Endothelial cell of umbilical vein (primary cell): ENCODE data around the gene PNRC1. TPM values are rescaled to one million over a fixed set of nuclear protein-coding genes. Genes with fewer than 3 reads are reported as not detected.

Source experiments
- BruUV-seq: library from RNA; stranded (reverse); fragments of 400-500 nt; replicated peaks from 2 replicates; lab custom pipeline; 2021; lab: Mats Ljungman, UMichigan
- CTCF ChIA-PET: fragments of 300-600, 350-600 bp; sonication (Branson Sonifier 250); formaldehyde crosslinking; loops from one replicate; lab custom pipeline; 2021; ENCODE audit warnings: antibody characterized with exemption, inconsistent platforms; lab: Charles Lee
- POLR2A ChIA-PET: fragments of 300-600, 350-600 bp; sonication (Branson Sonifier 250); formaldehyde crosslinking; loops from one replicate; lab custom pipeline; 2021; ENCODE audit warnings: antibody characterized with exemption, inconsistent platforms; lab: Charles Lee
- DNase-seq: peaks from one replicate; pipeline ENCODE4 v3.0.0-alpha.2; 2011; ENCODE audit warnings: low read depth, low spot score
- FAIRE-seq: peaks from 2 replicates; lab custom pipeline; 2011; peaks lifted over from hg19 to GRCh38; lab: Jason Lieb, UNC
- H2AFZ ChIP-seq: 2 replicates; pipeline ENCODE4 v1.6.0; 2012; ENCODE audit warnings: low read depth, low read length, control low read depth, inconsistent platforms
- H3K27ac ChIP-seq: 2 replicates; pipeline ENCODE4 v1.5.1; 2011; ENCODE audit warnings: low read depth, mild to moderate bottlenecking, control low read depth, low read length, moderate library complexity; ENCODE audit not compliant: insufficient read depth
- H3K27me3 ChIP-seq, 2 experiments: 2 replicates each; pipeline versions ENCODE4 v1.6.0 to v1.6.1; 2011; ENCODE audit warnings: low read length in 2 of 2, mixed read lengths in 1 of 2; ENCODE audit not compliant: control insufficient read depth in 2 of 2, insufficient read depth in 2 of 2
- H3K36me3 ChIP-seq, 2 experiments: 2 replicates in 1 of 2; 3 replicates in 1 of 2; pipeline ENCODE4 v1.5.1; 2011; ENCODE audit warnings: low read length in 2 of 2, mild to moderate bottlenecking in 1 of 2, moderate library complexity in 1 of 2; ENCODE audit not compliant: control insufficient read depth in 2 of 2, insufficient read depth in 2 of 2; ENCODE audit errors: extremely low read depth in 1 of 2
- H3K4me1 ChIP-seq: 3 replicates; pipeline ENCODE4 v1.5.1; 2011; ENCODE audit warnings: mild to moderate bottlenecking, low read length; ENCODE audit not compliant: control insufficient read depth, insufficient read depth; ENCODE audit errors: extremely low read depth
- H3K4me2 ChIP-seq: 2 replicates; pipeline ENCODE4 v1.6.1; 2011; ENCODE audit warnings: low read length, control low read depth, mixed read lengths; ENCODE audit not compliant: insufficient read depth
- H3K4me3 ChIP-seq, 3 experiments: fragments of 200-600 bp in 1 of 3; sonication (generic), shearing (Covaris generic) in 1 of 3; replicated peaks in 1 of 3; 2 replicates each; pipeline ENCODE4 v1.5.1; 2011 to 2016; ENCODE audit warnings: control low read depth in 3 of 3, low read length in 3 of 3, mild to moderate bottlenecking in 2 of 3, inconsistent platforms in 1 of 3, low read depth in 1 of 3, moderate library complexity in 1 of 3; ENCODE audit not compliant: insufficient read depth in 1 of 3
- H3K79me2 ChIP-seq: 2 replicates; pipeline ENCODE4 v1.6.0; 2012; ENCODE audit warnings: low read length, inconsistent platforms; ENCODE audit not compliant: control insufficient read depth, insufficient read depth
- H3K9ac ChIP-seq: replicated peaks from 2 replicates; pipeline ENCODE3; 2011; ENCODE audit warnings: low read length, control low read depth; ENCODE audit not compliant: insufficient read depth; ENCODE audit errors: extremely low read depth
- H3K9me1 ChIP-seq: replicated peaks from 3 replicates; pipeline ENCODE4 v1.6.0; 2011; ENCODE audit warnings: mild to moderate bottlenecking, low read length; ENCODE audit not compliant: control insufficient read depth, insufficient read depth; ENCODE audit errors: extremely low read depth
- H3K9me3 ChIP-seq: replicated peaks from 2 replicates; pipeline ENCODE4 v1.5.1; 2012; ENCODE audit warnings: low read length, inconsistent platforms; ENCODE audit not compliant: control insufficient read depth, insufficient read depth
- H4K20me1 ChIP-seq: replicated peaks from 2 replicates; pipeline ENCODE3; 2011; ENCODE audit warnings: mild to moderate bottlenecking, low read length; ENCODE audit not compliant: control insufficient read depth, insufficient read depth; ENCODE audit errors: extremely low read depth
- CTCF ChIP-seq, 2 donors: IDR thresholded peaks; 1 replicate in 1 of 2; 2 replicates in 1 of 2; pipeline ENCODE4 v1.5.1; 2011; ENCODE audit warnings: low read length in 2 of 2, mild to moderate bottlenecking in 2 of 2, moderate library complexity in 2 of 2, control low read depth in 1 of 2, inconsistent platforms in 1 of 2, low read depth in 1 of 2; ENCODE audit not compliant: insufficient read depth in 1 of 2; ENCODE audit errors: extremely low read depth in 1 of 2
- EZH2 ChIP-seq: IDR thresholded peaks from 2 replicates; pipeline ENCODE4 v1.6.1; 2012; ENCODE audit warnings: borderline replicate concordance, low read depth, mild to moderate bottlenecking, moderate library complexity, low read length, inconsistent platforms; ENCODE audit not compliant: severe bottlenecking
- FOS ChIP-seq: IDR thresholded peaks from 2 replicates; pipeline ENCODE4 v1.6.1; 2011; ENCODE audit warnings: mild to moderate bottlenecking, low read length, moderate library complexity, borderline replicate concordance; ENCODE audit not compliant: insufficient read depth
- GATA2 ChIP-seq: IDR thresholded peaks from 2 replicates; pipeline ENCODE4 v1.7.0; 2011; ENCODE audit warnings: low read depth, mild to moderate bottlenecking, moderate library complexity, mixed read lengths, low read length; ENCODE audit not compliant: insufficient read length, insufficient read depth
- JUN ChIP-seq: IDR thresholded peaks from 2 replicates; pipeline ENCODE4 v1.6.1; 2011; ENCODE audit warnings: borderline replicate concordance, low read depth; ENCODE audit not compliant: insufficient read length, insufficient read depth
- MAX ChIP-seq: IDR thresholded peaks from 2 replicates; pipeline ENCODE4 v1.6.1; 2011; ENCODE audit not compliant: insufficient read depth, insufficient read length
- MYC ChIP-seq: IDR thresholded peaks from one replicate; pipeline ENCODE4 v1.6.1; 2011; ENCODE audit warnings: mild to moderate bottlenecking, low read depth, low read length
- POLR2A ChIP-seq: IDR thresholded peaks from 2 replicates; pipeline ENCODE4 v1.6.1; 2012; ENCODE audit warnings: low read depth, mild to moderate bottlenecking, control low read depth, low read length
- POLR2AphosphoS5 ChIP-seq: IDR thresholded peaks from 2 replicates; pipeline ENCODE4 v1.6.1; 2012; ENCODE audit warnings: low read depth, mild to moderate bottlenecking, control low read depth, low read length, moderate library complexity; ENCODE audit not compliant: insufficient read depth
- dilution Hi-C: fragments of 300-500 bp; cut with MboI; formaldehyde crosslinking; loops from one replicate; pipeline ENCODE4 v1.15.0; 2019; ENCODE audit warnings: low sequenced_read_pairs; ENCODE audit not compliant: extremely low pct_ligation_motif_present
- intact Hi-C: fragments of 100-400 bp; cut with micrococcal nuclease; formaldehyde crosslinking; loops from one replicate; pipeline ENCODE4 v1.10.0; 2022
- polyA plus RNA-seq, 4 experiments: library from polyadenylated mRNA; depleted of rRNA in 3 of 4; stranded (reverse) in 3 of 4; unstranded in 1 of 4; fragments of >200 nt; gene quantifications; 2 replicates each; pipeline versions ENCODE4 v1.2.1 to v1.2.3, GENCODE V29; 2011 to 2012; ENCODE audit warnings: missing spikeins in 1 of 4
- total RNA-seq: library from RNA; stranded (reverse); gene quantifications from 2 replicates; pipeline ENCODE4 v1.2.3, GENCODE V29; 2021

Gene PNRC1
- total and polyA plus RNA-seq, 2 donors (not counting 3 experiments of a cell fraction or from before 2014, with no cell fraction given): 9.6 to 87.9 TPM

GRCh38 chr6:89035252-89036101 is 45.1 kb upstream of the PNRC1 start:
- DNase-seq (peak; percentile 25), FAIRE-seq (no peak)
- H4K20me1 ChIP-seq: no peaks in the 10 kb centered on the region
- H3K27ac ChIP-seq: no peak overlapping the region
- H3K4me3 ChIP-seq: no peak overlapping the region
- H3K9me3 ChIP-seq: no peaks in the 10 kb centered on the region
- no peak overlapping the region for H3K4me2 ChIP-seq
- no peaks in the 10 kb centered on the region for H3K4me1 ChIP-seq
- intact Hi-C loops (no loop called here), dilution Hi-C loops (no loop called here)
- H3K79me2 ChIP-seq: no peaks in the 10 kb centered on the region
- no peak for TF ChIP-seq GATA2
- no peak for TF ChIP-seq POLR2A
- TF ChIP-seq CTCF (IDR thresholded peaks at IDR 0.05; ENCODE audit: extremely low read depth in 1 of 2, insufficient read depth in 1 of 2, low read depth in 1 of 2, low read length in 2 of 2): no peak
- no peak for TF ChIP-seq EZH2
- TF ChIP-seq MAX: no peak
- TF ChIP-seq POLR2AphosphoS5: no peak
- no peak for TF ChIP-seq MYC
- TF ChIP-seq FOS: no peak
- no peak for TF ChIP-seq JUN
- H3K9me1 ChIP-seq: no peaks in the 10 kb centered on the region
- peaks cover 0 to 3% of the 10 kb centered on the region in 2 experiments for H3K27me3 ChIP-seq
- ChIA-PET POLR2A (interaction anchor here (0.6 kb wide), 1 partner anchor 147 kb away, joined by 3 read pairs; no protein-coding TSS in a partner anchor), CTCF (interaction anchor here (1.4 to 1.5 kb wide), 2 partner anchors 53 to 89 kb away, joined by 3 read pairs; no protein-coding TSS in a partner anchor)
- H3K36me3 ChIP-seq: no peaks in the 10 kb centered on the region
- no TSS peak for BruUV-seq
- peak overlapping the region; percentile 11 for H2AFZ ChIP-seq
- H3K9ac ChIP-seq: no peak overlapping the region
